AG10803 (cell line): Measurements from ENCODE around the gene OR2W1.

Source experiments
- DNase-seq: peaks from one replicate; pipeline ENCODE4 v3.0.0; 2010; ENCODE audit warnings: low read depth
- H3K4me3 ChIP-seq: 2 replicates; pipeline ENCODE4 v1.5.1; 2011; ENCODE audit warnings: mild to moderate bottlenecking, low read length, control low read depth
- CTCF ChIP-seq: conservative IDR thresholded peaks from 2 replicates; pipeline ENCODE4 v1.5.1; 2011; ENCODE audit warnings: mild to moderate bottlenecking, low read length, control low read depth, inconsistent platforms

OR2W1 gene

GRCh38 chr6:29045075-29045474, at the start of gene OR2W1:
Gene OR2W1 (minus strand): TSS chr6:29045175. CDS start chr6:29045175, 0 bp downstream.
- H3K4me3 ChIP-seq: no peak within 1 kb of the TSS
- no peak for DNase-seq
- no peak for TF ChIP-seq CTCF

- no peak overlapping the region for H3K4me3 ChIP-seq
- no peak for TF ChIP-seq CTCF
- DNase-seq: no peak
Observed at GRCh38 chr6:29092957-29093356, 48.0 kb upstream of the OR2W1 start.

- TF ChIP-seq CTCF: no peak
- H3K4me3 ChIP-seq: no peak within 1 kb of the TSS
Observed at GRCh38 chr6:29087213-29087612, 42.2 kb upstream of the OR2W1 start, which contains the start of gene OR2B3. Gene OR2B3 (minus strand): TSS chr6:29087313. CDS start chr6:29087248, 65 bp downstream.

GRCh38 chr6:29082457-29082856, 37.5 kb upstream of the OR2W1 start:
- TF ChIP-seq CTCF: no peak
- H3K4me3 ChIP-seq: no peak overlapping the region
- no peak for DNase-seq

More at GRCh38 chr6:29087213-29087612, 42.2 kb upstream of the OR2W1 start, which contains the start of gene OR2B3:
- DNase-seq: no peak

GRCh38 chr6:29081312-29081711, 36.3 kb upstream of the OR2W1 start:
- no peak overlapping the region for H3K4me3 ChIP-seq
- DNase-seq: no peak
- TF ChIP-seq CTCF: no peak

GRCh38 chr6:29079203-29079602, 34.2 kb upstream of the OR2W1 start:
- no peak for DNase-seq
- no peak for TF ChIP-seq CTCF
- H3K4me3 ChIP-seq: no peak overlapping the region

GRCh38 chr6:29071831-29072723, 27.1 kb upstream of the OR2W1 start:
- peak; percentile 15 for DNase-seq

More at GRCh38 chr6:29071831-29072723, 27.1 kb upstream of the OR2W1 start:
- TF ChIP-seq CTCF: peak; percentile 53
- no peak overlapping the region for H3K4me3 ChIP-seq
